Thyroid gland (tissue), 4 donors: Measurements from ENCODE around the gene SH2D3C.

Experiments used
- CTCF ChIP-seq, 6 experiments: fragments of 200-600 bp in 3 of 6; fragments of 450-650 bp in 3 of 6; sonication (generic) in 3 of 6; IDR thresholded peaks; one replicate each; pipeline ENCODE4 v1.5.1; 2016 to 2019; ENCODE audit warnings: antibody characterized with exemption in 6 of 6, mild to moderate bottlenecking in 2 of 6, inconsistent platforms in 1 of 6, moderate library complexity in 1 of 6
- POLR2A ChIP-seq, 2 donors: fragments of 450-650 bp; IDR thresholded peaks; one replicate each; pipeline ENCODE4 v1.6.1; 2017; ENCODE audit warnings: antibody characterized with exemption in 2 of 2, mild to moderate bottlenecking in 2 of 2, moderate library complexity in 1 of 2

- TF ChIP-seq CTCF (IDR thresholded peaks at IDR 0.05) (no peak), POLR2A (IDR thresholded peaks at IDR 0.05) (no peak)
Measured at GRCh38 chr9:127739614-127740330, 38.7 kb downstream of the SH2D3C start.
